Measurements from ENCODE around the gene HNRNPD.
"Not testable (repeated sequence)": the region's sequence is repeated elsewhere in the genome, so short reads cannot be mapped to it uniquely, and the experiment has no call there.

The HNRNPD gene

DNA sequence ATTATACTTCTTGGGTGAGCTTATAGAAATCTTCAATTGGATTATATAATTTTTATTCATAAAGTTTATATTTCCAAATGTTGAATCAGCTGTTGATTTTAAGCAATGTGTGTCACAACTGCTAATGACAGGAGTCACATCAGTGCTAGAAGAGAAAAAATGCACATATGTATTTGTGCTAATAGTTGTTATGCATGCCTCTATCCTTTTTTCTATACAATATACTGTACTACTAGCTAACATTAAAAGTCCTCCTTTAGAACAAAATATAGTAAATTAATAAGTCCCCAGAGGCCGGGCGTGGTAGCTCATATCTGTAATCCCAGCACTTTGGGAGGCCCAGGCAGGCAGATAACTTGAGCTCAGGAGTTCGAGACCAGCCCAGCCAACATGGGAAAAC is 23.7 kb upstream of the HNRNPD start:
- Histone ChIP-seq H3K9me3 (ENCODE audit: control insufficient read depth, insufficient read depth, low read depth, low read length) (no peaks in the 10 kb centered on the region), H3K4me1 (ENCODE audit: control insufficient read depth, insufficient read depth, low read length) (no peaks in the 10 kb centered on the region), H3K36me3 (ENCODE audit: control insufficient read depth in 2 of 2, insufficient read depth in 1 of 2, low read length in 2 of 2) (no peaks in the 10 kb centered on the region), H3K4me3 (ENCODE audit: low read depth, low read length) (no peak overlapping the region), H3K27ac (ENCODE audit: extremely low read depth, low read depth, low read length) (no peak overlapping the region)
- ChIA-PET POLR2A (interaction anchor here (1.7 kb wide), 1 partner anchor 32 kb away, joined by 5 read pairs; no protein-coding TSS in a partner anchor), CTCF (interaction anchor here (0.6 to 0.9 kb wide), 2 partner anchors 9 to 27 kb away, joined by 3 to 4 read pairs; no protein-coding TSS in a partner anchor)
- TF ChIP-seq ZNF140 (tag by site-specific recombination; IDR thresholded peaks at IDR 0.05): no peak

DNA sequence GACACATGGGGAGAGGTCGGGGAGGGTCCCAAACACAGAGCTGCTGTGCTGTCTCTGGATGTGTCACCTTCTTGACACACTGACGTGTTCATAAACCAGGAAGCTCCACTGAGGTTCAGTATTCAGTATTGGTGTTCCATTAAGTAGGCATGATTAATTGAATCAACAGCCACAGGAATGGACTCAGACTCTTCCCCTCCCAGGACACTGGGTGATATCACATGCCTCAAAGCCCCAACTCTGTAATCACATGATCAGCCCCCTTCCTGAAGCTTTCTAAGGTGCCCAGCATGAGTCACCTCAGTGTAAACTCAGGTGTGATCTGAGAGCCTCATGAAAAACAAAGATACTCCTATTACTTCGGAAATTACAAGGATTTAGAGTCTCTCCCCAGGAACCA is 21.1 kb upstream of the HNRNPD start:
- no peak overlapping the region for H3K4me3 ChIP-seq (ENCODE audit: low read depth, low read length)
- no peaks in the 10 kb centered on the region for H3K4me1 ChIP-seq (ENCODE audit: control insufficient read depth, insufficient read depth, low read length)
- no peak for TF ChIP-seq SCRT1 (tag by site-specific recombination; IDR thresholded peaks at IDR 0.05; ENCODE audit: borderline replicate concordance)
- TF ChIP-seq ZBTB17 (tag by site-specific recombination; IDR thresholded peaks at IDR 0.05): peak; percentile 55
- no peak overlapping the region for H3K27ac ChIP-seq (ENCODE audit: extremely low read depth, low read depth, low read length)
- ChIA-PET CTCF (no interaction called here), POLR2A (interaction anchor here (0.7 to 1.3 kb wide), 2 partner anchors 28 to 34 kb away, joined by 3 read pairs; no protein-coding TSS in a partner anchor)
- no peaks in the 10 kb centered on the region for H3K36me3 ChIP-seq (ENCODE audit: control insufficient read depth in 2 of 2, insufficient read depth in 1 of 2, low read length in 2 of 2)
- H3K9me3 ChIP-seq (ENCODE audit: control insufficient read depth, insufficient read depth, low read depth, low read length): no peaks in the 10 kb centered on the region

DNA sequence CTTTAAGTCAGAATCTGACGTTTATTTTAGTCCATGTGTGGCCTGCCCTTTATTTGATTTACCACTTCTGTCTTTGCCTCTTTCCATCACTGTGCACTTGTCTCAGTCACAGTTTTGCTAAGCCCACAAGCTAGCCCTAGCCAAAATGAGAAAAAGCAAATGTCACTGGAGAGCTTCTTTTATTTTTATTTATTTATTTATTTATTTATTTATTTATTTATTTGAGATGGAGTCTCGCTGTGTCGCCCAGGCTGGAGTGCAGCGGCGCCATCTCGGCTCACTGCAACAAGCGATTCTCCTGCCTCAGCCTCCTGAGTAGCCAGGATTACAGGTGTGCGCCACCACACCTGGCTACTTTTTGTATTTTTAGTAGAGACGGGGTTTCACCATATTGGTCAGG is 16.3 kb upstream of the HNRNPD start:
- ChIA-PET POLR2A (interaction anchor here (0.7 to 1.6 kb wide), 2 partner anchors 32 to 39 kb away, joined by 5 to 6 read pairs; no protein-coding TSS in a partner anchor), CTCF (interaction anchor here (0.6 kb wide), 1 partner anchor 53 kb away, joined by 3 read pairs; no protein-coding TSS in a partner anchor)
- TF ChIP-seq ZNF394 (tag by site-specific recombination; IDR thresholded peaks at IDR 0.05; ENCODE audit: borderline replicate concordance) (peak; percentile 68; the same call in 1 of the 2 replicates), ZNF555 (tag by site-specific recombination; conservative IDR thresholded peaks at IDR 0.05) (0 out of 2 replicates have a peak, but pooled peaks have one; percentile 15), ZNF426 (tag by site-specific recombination; IDR thresholded peaks at IDR 0.05) (peak; percentile 42), ZNF140 (tag by site-specific recombination; IDR thresholded peaks at IDR 0.05) (0 out of 2 replicates have a peak, but pooled peaks have one; percentile 14)
- TF ChIP-seq, protein P1, sequence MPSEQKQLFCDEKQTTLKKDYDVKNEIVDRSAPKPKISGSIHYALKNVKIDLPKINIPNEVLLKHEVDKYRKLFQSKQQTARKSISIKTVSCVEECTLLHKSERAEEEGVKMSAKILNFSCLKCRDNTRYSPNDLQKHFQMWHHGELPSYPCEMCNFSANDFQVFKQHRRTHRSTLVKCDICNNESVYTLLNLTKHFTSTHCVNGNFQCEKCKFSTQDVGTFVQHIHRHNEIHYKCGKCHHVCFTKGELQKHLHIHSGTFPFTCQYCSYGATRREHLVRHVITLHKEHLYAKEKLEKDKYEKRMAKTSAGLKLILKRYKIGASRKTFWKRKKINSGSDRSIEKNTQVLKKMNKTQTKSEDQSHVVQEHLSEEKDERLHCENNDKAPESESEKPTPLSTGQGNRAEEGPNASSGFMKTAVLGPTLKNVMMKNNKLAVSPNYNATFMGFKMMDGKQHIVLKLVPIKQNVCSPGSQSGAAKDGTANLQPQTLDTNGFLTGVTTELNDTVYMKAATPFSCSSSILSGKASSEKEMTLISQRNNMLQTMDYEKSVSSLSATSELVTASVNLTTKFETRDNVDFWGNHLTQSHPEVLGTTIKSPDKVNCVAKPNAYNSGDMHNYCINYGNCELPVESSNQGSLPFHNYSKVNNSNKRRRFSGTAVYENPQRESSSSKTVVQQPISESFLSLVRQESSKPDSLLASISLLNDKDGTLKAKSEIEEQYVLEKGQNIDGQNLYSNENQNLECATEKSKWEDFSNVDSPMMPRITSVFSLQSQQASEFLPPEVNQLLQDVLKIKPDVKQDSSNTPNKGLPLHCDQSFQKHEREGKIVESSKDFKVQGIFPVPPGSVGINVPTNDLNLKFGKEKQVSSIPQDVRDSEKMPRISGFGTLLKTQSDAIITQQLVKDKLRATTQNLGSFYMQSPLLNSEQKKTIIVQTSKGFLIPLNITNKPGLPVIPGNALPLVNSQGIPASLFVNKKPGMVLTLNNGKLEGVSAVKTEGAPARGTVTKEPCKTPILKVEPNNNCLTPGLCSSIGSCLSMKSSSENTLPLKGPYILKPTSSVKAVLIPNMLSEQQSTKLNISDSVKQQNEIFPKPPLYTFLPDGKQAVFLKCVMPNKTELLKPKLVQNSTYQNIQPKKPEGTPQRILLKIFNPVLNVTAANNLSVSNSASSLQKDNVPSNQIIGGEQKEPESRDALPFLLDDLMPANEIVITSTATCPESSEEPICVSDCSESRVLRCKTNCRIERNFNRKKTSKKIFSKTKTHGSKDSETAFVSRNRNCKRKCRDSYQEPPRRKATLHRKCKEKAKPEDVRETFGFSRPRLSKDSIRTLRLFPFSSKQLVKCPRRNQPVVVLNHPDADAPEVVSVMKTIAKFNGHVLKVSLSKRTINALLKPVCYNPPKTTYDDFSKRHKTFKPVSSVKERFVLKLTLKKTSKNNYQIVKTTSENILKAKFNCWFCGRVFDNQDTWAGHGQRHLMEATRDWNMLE (tag by site-specific recombination; conservative IDR thresholded peaks at IDR 0.05; ENCODE audit: low read depth): peak; percentile 66
- H3K4me3 ChIP-seq (ENCODE audit: low read depth, low read length); H3K36me3 ChIP-seq (ENCODE audit: control insufficient read depth in 2 of 2, insufficient read depth in 1 of 2, low read length in 2 of 2); H3K9me3 ChIP-seq (ENCODE audit: control insufficient read depth, insufficient read depth, low read depth, low read length); H3K4me1 ChIP-seq (ENCODE audit: control insufficient read depth, insufficient read depth, low read length); H3K27ac ChIP-seq (ENCODE audit: extremely low read depth, low read depth, low read length): not testable (repeated sequence)

DNA sequence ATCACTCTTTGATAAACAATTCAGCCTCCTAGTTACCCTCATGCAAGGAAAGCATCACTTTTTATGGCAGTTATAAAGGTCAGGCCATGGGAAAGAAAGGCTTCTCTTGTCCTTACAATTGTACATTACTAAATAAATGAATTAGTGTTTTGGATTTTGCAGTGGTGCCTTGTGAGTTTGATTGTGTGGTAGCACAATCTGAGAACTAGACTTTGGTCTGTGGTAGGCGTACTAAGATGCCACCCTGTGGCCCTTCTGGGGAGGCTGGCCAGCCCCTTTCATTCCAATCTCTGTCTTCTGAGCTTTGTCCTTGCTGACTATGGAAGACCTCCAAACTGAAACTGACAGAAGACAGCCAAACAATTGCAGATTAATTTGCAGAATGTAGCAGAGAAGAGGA is 14.6 kb upstream of the HNRNPD start:
- TF ChIP-seq, protein P2, sequence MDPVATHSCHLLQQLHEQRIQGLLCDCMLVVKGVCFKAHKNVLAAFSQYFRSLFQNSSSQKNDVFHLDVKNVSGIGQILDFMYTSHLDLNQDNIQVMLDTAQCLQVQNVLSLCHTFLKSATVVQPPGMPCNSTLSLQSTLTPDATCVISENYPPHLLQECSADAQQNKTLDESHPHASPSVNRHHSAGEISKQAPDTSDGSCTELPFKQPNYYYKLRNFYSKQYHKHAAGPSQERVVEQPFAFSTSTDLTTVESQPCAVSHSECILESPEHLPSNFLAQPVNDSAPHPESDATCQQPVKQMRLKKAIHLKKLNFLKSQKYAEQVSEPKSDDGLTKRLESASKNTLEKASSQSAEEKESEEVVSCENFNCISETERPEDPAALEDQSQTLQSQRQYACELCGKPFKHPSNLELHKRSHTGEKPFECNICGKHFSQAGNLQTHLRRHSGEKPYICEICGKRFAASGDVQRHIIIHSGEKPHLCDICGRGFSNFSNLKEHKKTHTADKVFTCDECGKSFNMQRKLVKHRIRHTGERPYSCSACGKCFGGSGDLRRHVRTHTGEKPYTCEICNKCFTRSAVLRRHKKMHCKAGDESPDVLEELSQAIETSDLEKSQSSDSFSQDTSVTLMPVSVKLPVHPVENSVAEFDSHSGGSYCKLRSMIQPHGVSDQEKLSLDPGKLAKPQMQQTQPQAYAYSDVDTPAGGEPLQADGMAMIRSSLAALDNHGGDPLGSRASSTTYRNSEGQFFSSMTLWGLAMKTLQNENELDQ (tag by site-specific recombination; IDR thresholded peaks at IDR 0.05; ENCODE audit: low read depth): no peak
- TF ChIP-seq ZNF558 (tag by site-specific recombination; IDR thresholded peaks at IDR 0.05): no peak
- no peak for TF ChIP-seq HOXA7 (CRISPR knock-in tag; IDR thresholded peaks at IDR 0.05; ENCODE audit: borderline replicate concordance)
- no peak for TF ChIP-seq ZSCAN30 (tag by site-specific recombination; IDR thresholded peaks at IDR 0.05)
- TF ChIP-seq, protein P3, sequence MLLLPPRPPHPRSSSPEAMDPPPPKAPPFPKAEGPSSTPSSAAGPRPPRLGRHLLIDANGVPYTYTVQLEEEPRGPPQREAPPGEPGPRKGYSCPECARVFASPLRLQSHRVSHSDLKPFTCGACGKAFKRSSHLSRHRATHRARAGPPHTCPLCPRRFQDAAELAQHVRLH (tag by site-specific recombination; IDR thresholded peaks at IDR 0.05): no peak
- TF ChIP-seq ZNF585B (tag by site-specific recombination; IDR thresholded peaks at IDR 0.05): no peak
- no peak for TF ChIP-seq ZNF140 (tag by site-specific recombination; IDR thresholded peaks at IDR 0.05)
- no peak for TF ChIP-seq ZBTB48 (tag by site-specific recombination; IDR thresholded peaks at IDR 0.05)
- no peak for TF ChIP-seq ZFP41 (tag by site-specific recombination; IDR thresholded peaks at IDR 0.05; ENCODE audit: borderline replicate concordance)
- TF ChIP-seq ZNF571 (tag by site-specific recombination; IDR thresholded peaks at IDR 0.05): no peak
- POLR2A ChIA-PET: interaction anchor here (0.6 kb wide), 1 partner anchor 77 kb away, joined by 3 read pairs; no protein-coding TSS in a partner anchor

DNA sequence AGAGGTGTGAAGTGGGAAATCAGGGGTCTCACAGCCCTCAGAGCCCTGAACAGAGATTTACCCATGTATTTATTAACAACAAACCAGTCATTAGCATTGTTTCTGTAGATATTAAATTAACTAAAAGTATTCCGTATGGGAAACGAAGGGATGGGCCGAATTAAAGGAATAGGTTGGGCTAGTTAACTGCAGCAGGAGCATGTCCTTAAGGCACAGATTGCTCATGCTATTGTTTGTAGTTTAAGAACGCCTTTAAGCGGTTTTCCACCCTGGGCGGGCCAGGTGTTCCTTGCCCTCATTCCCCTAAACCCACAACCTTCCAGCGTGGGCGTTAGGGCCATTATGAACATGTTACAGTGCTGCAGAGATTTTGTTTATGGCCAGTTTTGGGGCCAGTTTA is 12.5 kb upstream of the HNRNPD start:
- H3K4me1 ChIP-seq (ENCODE audit: control insufficient read depth, insufficient read depth, low read length); POLR2A ChIA-PET; CTCF ChIA-PET: not testable (repeated sequence)

More for the DNA sequence above, 14.6 kb upstream of the HNRNPD start:
- CTCF ChIA-PET: interaction anchor here (0.6 to 1.1 kb wide), 2 partner anchors 9 to 145 kb away, joined by 3 to 4 read pairs; no protein-coding TSS in a partner anchor
- Histone ChIP-seq H3K9me3 (ENCODE audit: control insufficient read depth, insufficient read depth, low read depth, low read length) (no peaks in the 10 kb centered on the region), H3K36me3 (ENCODE audit: control insufficient read depth in 2 of 2, insufficient read depth in 1 of 2, low read length in 2 of 2) (no peaks in the 10 kb centered on the region), H3K27ac (ENCODE audit: extremely low read depth, low read depth, low read length) (no peak overlapping the region), H3K4me1 (ENCODE audit: control insufficient read depth, insufficient read depth, low read length) (no peaks in the 10 kb centered on the region), H3K4me3 (ENCODE audit: low read depth, low read length) (no peak overlapping the region)

More for the DNA sequence above, 12.5 kb upstream of the HNRNPD start:
- not testable (repeated sequence) for H3K4me3 ChIP-seq (ENCODE audit: low read depth, low read length); H3K27ac ChIP-seq (ENCODE audit: extremely low read depth, low read depth, low read length); H3K9me3 ChIP-seq (ENCODE audit: control insufficient read depth, insufficient read depth, low read depth, low read length); H3K36me3 ChIP-seq (ENCODE audit: control insufficient read depth in 2 of 2, insufficient read depth in 1 of 2, low read length in 2 of 2)
